Endodermal cell (in vitro differentiated cells): Measurements from ENCODE around the gene ARHGEF10L. TPM values are rescaled to one million over a fixed set of nuclear protein-coding genes. Genes with fewer than 3 reads are reported as not detected.

Experiments used
- DNase-seq: peaks from one replicate; pipeline ENCODE4 v3.0.0-alpha.2; 2017
- H3K27ac ChIP-seq: 2 replicates; pipeline ENCODE4 v1.5.1; 2013; ENCODE audit warnings: mild to moderate bottlenecking, low read depth, low read length, moderate library complexity
- H3K27me3 ChIP-seq: 2 replicates; pipeline ENCODE4 v1.6.1; 2013; ENCODE audit warnings: mild to moderate bottlenecking, low read length, moderate library complexity; ENCODE audit not compliant: insufficient read depth, control insufficient read depth, poor library complexity, severe bottlenecking
- H3K36me3 ChIP-seq: 2 replicates; pipeline ENCODE4 v1.7.0; 2013; ENCODE audit warnings: mild to moderate bottlenecking, low read length, moderate library complexity; ENCODE audit not compliant: control insufficient read depth, insufficient read depth
- H3K4me1 ChIP-seq: one replicate; pipeline ENCODE4 v1.7.0; 2013; ENCODE audit warnings: low read length; ENCODE audit not compliant: control insufficient read depth, insufficient read depth
- H3K4me3 ChIP-seq: 2 replicates; pipeline ENCODE4 v1.5.1; 2013; ENCODE audit warnings: mild to moderate bottlenecking, low read length, moderate library complexity
- H3K9ac ChIP-seq: 2 replicates; pipeline ENCODE4 v1.6.1; 2013; ENCODE audit warnings: mild to moderate bottlenecking, low read length, moderate library complexity; ENCODE audit not compliant: poor library complexity, severe bottlenecking; ENCODE audit errors: extremely low read depth
- H3K9me3 ChIP-seq: 2 replicates; pipeline ENCODE4 v1.6.1; 2013; ENCODE audit warnings: mild to moderate bottlenecking, low read length, moderate library complexity; ENCODE audit not compliant: control insufficient read depth
- H3K27ac Mint-ChIP-seq: 2 replicates; pipeline ENCODE4 v1.8.0; 2020; ENCODE audit warnings: mixed read lengths
- H3K27me3 Mint-ChIP-seq: 2 replicates; pipeline ENCODE4 v1.8.0; 2021; ENCODE audit warnings: mild to moderate bottlenecking, mixed read lengths; ENCODE audit not compliant: insufficient read depth
- H3K36me3 Mint-ChIP-seq: 2 replicates; pipeline ENCODE4 v1.8.0; 2020; ENCODE audit warnings: low read depth, mixed read lengths
- H3K4me1 Mint-ChIP-seq: 2 replicates; pipeline ENCODE4 v1.8.0; 2020; ENCODE audit warnings: mixed read lengths
- H3K4me3 Mint-ChIP-seq: 2 replicates; pipeline ENCODE4 v1.8.0; 2020; ENCODE audit warnings: mild to moderate bottlenecking, moderate library complexity, mixed read lengths
- H3K9me3 Mint-ChIP-seq: 2 replicates; pipeline ENCODE4 v1.8.0; 2020; ENCODE audit warnings: mild to moderate bottlenecking, mixed read lengths
- WGBS, 2 experiments: methylation state at CpG; one replicate each; pipeline versions ENCODE4 v1.1.5 to v1.1.7; 2013; ENCODE audit warnings: missing lambda C conversion rate in 2 of 2, mixed read lengths in 1 of 2; ENCODE audit not compliant: insufficient coverage in 1 of 2, insufficient read length in 1 of 2; 5-methylcytosine and 5-hydroxymethylcytosine counted together
- total RNA-seq, 2 donors: library from RNA; stranded (reverse); fragmentation: NEBNext Ultra II Directional in 1 of 2; extraction: Animal tissue kit (Norgen Biotek cat#: 25700) in 1 of 2; gene quantifications; 2 replicates in 1 of 2; 3 replicates in 1 of 2; pipeline ENCODE4 v1.2.1, GENCODE V29; 2021
- TF ChIP-seq, protein P1 (sequence below): fragments of 200-600 bp; sonication (generic); conservative IDR thresholded peaks from 2 replicates; pipeline ENCODE4 v1.5.0; 2021; ENCODE audit warnings: antibody characterized with exemption, mild to moderate bottlenecking

Gene ARHGEF10L
- total RNA-seq, 2 donors from 2014 or later = 5.2 to 10.5 TPM

DNA sequence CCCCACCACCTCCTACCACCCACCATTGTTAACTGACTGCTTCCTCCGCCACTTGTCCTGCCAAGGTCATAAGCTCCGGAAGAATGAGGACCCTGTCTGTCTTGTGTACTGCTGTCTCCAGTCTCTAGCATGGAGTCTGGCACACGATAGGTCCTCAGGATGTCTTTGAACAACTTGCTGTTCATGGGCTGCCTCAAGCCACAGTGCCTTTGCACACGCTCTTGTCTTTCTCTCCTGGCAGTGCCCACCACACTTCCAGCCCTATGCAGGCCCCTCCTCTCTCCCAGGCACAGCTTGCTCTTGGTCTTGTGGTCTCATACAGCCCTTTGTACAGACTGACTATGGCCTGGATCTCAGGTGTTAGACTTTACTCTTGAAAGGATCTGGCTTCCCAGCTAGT is 97.6 kb downstream of the ARHGEF10L start:
- H3K27ac ChIP-seq = no peak overlapping the region
- Mint-ChIP-seq H3K4me3 (no peak overlapping the region), H3K36me3 (peaks cover 4% of the 10 kb centered on the region), H3K4me1 (no peaks in the 10 kb centered on the region), H3K9me3 (no peaks in the 10 kb centered on the region), H3K27ac (no peak overlapping the region), H3K27me3 (no peaks in the 10 kb centered on the region)
- H3K9me3 ChIP-seq = no peaks in the 10 kb centered on the region
- no peaks in the 10 kb centered on the region for H3K27me3 ChIP-seq
- TF ChIP-seq, protein P1, sequence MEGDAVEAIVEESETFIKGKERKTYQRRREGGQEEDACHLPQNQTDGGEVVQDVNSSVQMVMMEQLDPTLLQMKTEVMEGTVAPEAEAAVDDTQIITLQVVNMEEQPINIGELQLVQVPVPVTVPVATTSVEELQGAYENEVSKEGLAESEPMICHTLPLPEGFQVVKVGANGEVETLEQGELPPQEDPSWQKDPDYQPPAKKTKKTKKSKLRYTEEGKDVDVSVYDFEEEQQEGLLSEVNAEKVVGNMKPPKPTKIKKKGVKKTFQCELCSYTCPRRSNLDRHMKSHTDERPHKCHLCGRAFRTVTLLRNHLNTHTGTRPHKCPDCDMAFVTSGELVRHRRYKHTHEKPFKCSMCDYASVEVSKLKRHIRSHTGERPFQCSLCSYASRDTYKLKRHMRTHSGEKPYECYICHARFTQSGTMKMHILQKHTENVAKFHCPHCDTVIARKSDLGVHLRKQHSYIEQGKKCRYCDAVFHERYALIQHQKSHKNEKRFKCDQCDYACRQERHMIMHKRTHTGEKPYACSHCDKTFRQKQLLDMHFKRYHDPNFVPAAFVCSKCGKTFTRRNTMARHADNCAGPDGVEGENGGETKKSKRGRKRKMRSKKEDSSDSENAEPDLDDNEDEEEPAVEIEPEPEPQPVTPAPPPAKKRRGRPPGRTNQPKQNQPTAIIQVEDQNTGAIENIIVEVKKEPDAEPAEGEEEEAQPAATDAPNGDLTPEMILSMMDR = no peak
- H3K4me1 ChIP-seq = no peaks in the 10 kb centered on the region
- WGBS, 2 experiments = 91 to 100% methylated on average over 4 of the region's 4 CpGs
- DNase-seq = no peak
- no peak overlapping the region for H3K4me3 ChIP-seq
- no peak overlapping the region for H3K9ac ChIP-seq
- no peaks in the 10 kb centered on the region for H3K36me3 ChIP-seq

GRCh38 chr1:17639703-17640340 is 100.3 kb downstream of the ARHGEF10L start:
- no peaks in the 10 kb centered on the region for H3K4me1 ChIP-seq
- H3K27me3 ChIP-seq = no peaks in the 10 kb centered on the region
- Mint-ChIP-seq H3K36me3 (peaks cover 4% of the 10 kb centered on the region), H3K4me3 (no peak overlapping the region), H3K27me3 (no peaks in the 10 kb centered on the region), H3K9me3 (no peaks in the 10 kb centered on the region), H3K27ac (no peak overlapping the region), H3K4me1 (no peaks in the 10 kb centered on the region)
- no peak overlapping the region for H3K4me3 ChIP-seq
- no peaks in the 10 kb centered on the region for H3K36me3 ChIP-seq
- H3K9ac ChIP-seq = no peak overlapping the region
- WGBS, 2 experiments = 92 to 95% methylated on average over 9 to 14 of the region's 14 CpGs
- no peak for DNase-seq
- H3K27ac ChIP-seq = no peak overlapping the region
- TF ChIP-seq, protein P1 = no peak
- H3K9me3 ChIP-seq = no peaks in the 10 kb centered on the region

DNA sequence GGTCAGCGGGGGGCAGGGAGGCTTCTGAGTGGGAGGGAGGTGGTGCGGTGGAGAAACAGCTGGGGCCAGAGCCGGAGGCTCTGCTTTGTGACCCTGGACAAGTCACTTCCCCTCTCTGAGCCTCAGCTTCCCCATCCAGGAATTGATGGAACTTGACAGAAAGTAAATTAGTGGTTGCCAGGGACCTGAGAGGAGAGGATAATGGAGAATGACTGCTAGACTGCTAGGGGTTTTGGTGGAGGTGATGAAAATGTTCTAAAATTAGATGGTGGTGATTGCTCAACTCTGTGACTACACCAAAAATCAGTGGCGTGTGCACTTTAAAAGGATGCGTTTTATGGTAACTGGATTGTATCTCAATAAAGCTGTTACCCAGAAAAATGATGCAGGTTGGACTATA is 100.9 kb downstream of the ARHGEF10L start:
- no peak overlapping the region for H3K27ac Mint-ChIP-seq
- no peak for DNase-seq

More for the DNA sequence above, 100.9 kb downstream of the ARHGEF10L start:
- no peaks in the 10 kb centered on the region for H3K27me3 ChIP-seq
- no peak overlapping the region for H3K27ac ChIP-seq
- H3K4me1 ChIP-seq = no peaks in the 10 kb centered on the region
- no peak overlapping the region for H3K9ac ChIP-seq
- TF ChIP-seq, protein P1 = no peak
- H3K9me3 ChIP-seq = no peaks in the 10 kb centered on the region
- WGBS, 2 experiments = 90 to 94% methylated on average over 3 to 5 of the region's 5 CpGs
- peaks cover 4% of the 10 kb centered on the region for H3K36me3 Mint-ChIP-seq
- H3K36me3 ChIP-seq = no peaks in the 10 kb centered on the region
- H3K4me3 ChIP-seq = no peak overlapping the region
- H3K4me3 Mint-ChIP-seq = no peak overlapping the region
- H3K4me1 Mint-ChIP-seq = no peaks in the 10 kb centered on the region
- H3K9me3 Mint-ChIP-seq = no peaks in the 10 kb centered on the region
- H3K27me3 Mint-ChIP-seq = no peaks in the 10 kb centered on the region
